OCI-LY3 (cell line): ENCODE data around the gene SHISA3.

ENCODE experiments used
- EZH2phosphoT487 ChIP-seq: fragments of 200-600 bp; shearing (Covaris generic); IDR thresholded peaks from 2 replicates; pipeline ENCODE4 v1.6.1; 2018; ENCODE audit warnings: antibody characterized with exemption, mixed run types, low read depth
- TF ChIP-seq, protein P1 (sequence below): fragments of 200-600, 300-600 bp; sonication (generic); IDR thresholded peaks from 2 replicates; pipeline ENCODE4 v1.5.1; 2014; ENCODE audit warnings: antibody characterized with exemption, low read length, low read depth

- TF ChIP-seq, protein P1, sequence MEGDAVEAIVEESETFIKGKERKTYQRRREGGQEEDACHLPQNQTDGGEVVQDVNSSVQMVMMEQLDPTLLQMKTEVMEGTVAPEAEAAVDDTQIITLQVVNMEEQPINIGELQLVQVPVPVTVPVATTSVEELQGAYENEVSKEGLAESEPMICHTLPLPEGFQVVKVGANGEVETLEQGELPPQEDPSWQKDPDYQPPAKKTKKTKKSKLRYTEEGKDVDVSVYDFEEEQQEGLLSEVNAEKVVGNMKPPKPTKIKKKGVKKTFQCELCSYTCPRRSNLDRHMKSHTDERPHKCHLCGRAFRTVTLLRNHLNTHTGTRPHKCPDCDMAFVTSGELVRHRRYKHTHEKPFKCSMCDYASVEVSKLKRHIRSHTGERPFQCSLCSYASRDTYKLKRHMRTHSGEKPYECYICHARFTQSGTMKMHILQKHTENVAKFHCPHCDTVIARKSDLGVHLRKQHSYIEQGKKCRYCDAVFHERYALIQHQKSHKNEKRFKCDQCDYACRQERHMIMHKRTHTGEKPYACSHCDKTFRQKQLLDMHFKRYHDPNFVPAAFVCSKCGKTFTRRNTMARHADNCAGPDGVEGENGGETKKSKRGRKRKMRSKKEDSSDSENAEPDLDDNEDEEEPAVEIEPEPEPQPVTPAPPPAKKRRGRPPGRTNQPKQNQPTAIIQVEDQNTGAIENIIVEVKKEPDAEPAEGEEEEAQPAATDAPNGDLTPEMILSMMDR, result no peak
- TF ChIP-seq EZH2phosphoT487, result no peak
Measured at GRCh38 chr4:42359711-42360110, 37.6 kb upstream of the SHISA3 start.
